Panc1 (cell line): ENCODE results near the gene ATP13A4. TPM values are rescaled to one million over a fixed set of nuclear protein-coding genes. Genes with fewer than 3 reads are reported as not detected.

ENCODE experiments used
- ATAC-seq: fragments of 200-7000 bp; cut with Tn5 transposase; 2 replicates; pipeline ENCODE4 v1.9.1; 2020; ENCODE audit warnings: mild to moderate bottlenecking, moderate library complexity
- BruUV-seq: library from RNA; stranded (reverse); fragments of 400-500 nt; replicated peaks from 2 replicates; lab custom pipeline; 2021; lab: Mats Ljungman, UMichigan
- CTCF ChIA-PET: fragments of 300-600 bp; sonication (Branson Sonifier 250); formaldehyde crosslinking; loops from one replicate; lab custom pipeline; 2022; ENCODE audit warnings: antibody characterized with exemption; lab: Charles Lee
- POLR2A ChIA-PET: fragments of 300-600 bp; sonication (Branson Sonifier 250); formaldehyde crosslinking; loops from one replicate; lab custom pipeline; 2022; ENCODE audit warnings: antibody characterized with exemption; lab: Charles Lee
- DNase-seq: peaks from one replicate; pipeline ENCODE4 v3.0.0-alpha.2; 2010; ENCODE audit warnings: low read depth, low spot score
- H3K27ac ChIP-seq: 2 replicates; pipeline ENCODE4 v1.5.1; 2011; ENCODE audit warnings: mild to moderate bottlenecking, low read length, inconsistent platforms
- H3K27me3 ChIP-seq: fragments of 200-500 bp; sonication (Bioruptor generic); 2 replicates; pipeline ENCODE4 v1.6.0; 2014; ENCODE audit warnings: low read length, inconsistent platforms; ENCODE audit not compliant: control insufficient read depth, insufficient read depth
- H3K36me3 ChIP-seq: fragments of 200-500 bp; sonication (Bioruptor generic); 2 replicates; pipeline ENCODE4 v1.5.1; 2014; ENCODE audit warnings: inconsistent platforms, mild to moderate bottlenecking, low read length, moderate library complexity; ENCODE audit not compliant: control insufficient read depth, insufficient read depth
- H3K4me1 ChIP-seq: 2 replicates; pipeline ENCODE4 v1.5.1; 2011; ENCODE audit warnings: inconsistent platforms, mild to moderate bottlenecking, low read length, moderate library complexity; ENCODE audit not compliant: control insufficient read depth, insufficient read depth
- H3K4me3 ChIP-seq, 2 experiments: 2 replicates each; pipeline ENCODE4 v1.5.1; 2011 to 2012; ENCODE audit warnings: low read depth in 2 of 2, low read length in 2 of 2, mild to moderate bottlenecking in 2 of 2, inconsistent platforms in 1 of 2, moderate library complexity in 1 of 2
- H3K9me3 ChIP-seq: fragments of 200-500 bp; sonication (Bioruptor generic); 2 replicates; pipeline ENCODE4 v1.5.1; 2014; ENCODE audit warnings: low read depth, mild to moderate bottlenecking, inconsistent platforms, low read length, moderate library complexity; ENCODE audit not compliant: control insufficient read depth, insufficient read depth
- CTCF ChIP-seq: fragments of 450-650 bp; IDR thresholded peaks from 2 replicates; pipeline ENCODE4 v1.5.1; 2017; ENCODE audit warnings: mild to moderate bottlenecking
- POLR2AphosphoS5 ChIP-seq: IDR thresholded peaks from 2 replicates; pipeline ENCODE4 v1.6.1; 2012; ENCODE audit warnings: mild to moderate bottlenecking, low read depth, low read length, moderate library complexity
- REST ChIP-seq, 2 experiments: IDR thresholded peaks; 2 replicates each; pipeline ENCODE4 v1.6.1; 2011 to 2012; ENCODE audit warnings: low read depth in 2 of 2, control low read depth in 1 of 2, low read length in 1 of 2, mild to moderate bottlenecking in 1 of 2, moderate library complexity in 1 of 2; ENCODE audit not compliant: insufficient read depth in 1 of 2
- SIN3A ChIP-seq: IDR thresholded peaks from 2 replicates; pipeline ENCODE4 v1.6.1; 2012; ENCODE audit warnings: low read depth, mild to moderate bottlenecking, low read length, moderate library complexity, borderline replicate concordance; ENCODE audit not compliant: insufficient read depth
- TCF7L2 ChIP-seq: IDR thresholded peaks from 2 replicates; pipeline ENCODE4 v1.6.1; 2011; ENCODE audit warnings: mild to moderate bottlenecking, low read depth, low read length, inconsistent platforms
- in situ Hi-C: cut with HindIII; loops from 2 replicates; pipeline ENCODE4 v1.10.0; 2016; ENCODE audit warnings: low sequenced_read_pairs, low pct_unique_long_range_greater_than_20kb
- intact Hi-C: fragments of 100-400 bp; cut with micrococcal nuclease; formaldehyde crosslinking; loops from one replicate; pipeline ENCODE4 v1.10.0; 2022; ENCODE audit not compliant: unreplicated experiment
- total RNA-seq: library from RNA; stranded (reverse); gene quantifications from one replicate; pipeline ENCODE4 v1.2.1, GENCODE V29; 2021; ENCODE audit not compliant: unreplicated experiment

The ATP13A4 gene
- total RNA-seq, 1 experiment from 2014 or later = not detected

GRCh38 chr3:193553586-193553985 lies 1.1 kb downstream of the ATP13A4 start:
- ChIA-PET CTCF (no interaction called here), POLR2A (no interaction called here)
- H3K9me3 ChIP-seq = no peaks in the 10 kb centered on the region
- no peaks in the 10 kb centered on the region for H3K4me1 ChIP-seq
- no peak overlapping the region for H3K27ac ChIP-seq
- intact Hi-C loops = no loop called here
- H3K36me3 ChIP-seq = no peaks in the 10 kb centered on the region
- in situ Hi-C loops = no loop called here
- DNase-seq = no peak
- H3K27me3 ChIP-seq = peaks cover 10% of the 10 kb centered on the region
- no peak overlapping the region for H3K4me3 ChIP-seq
- TF ChIP-seq SIN3A (no peak), REST (IDR thresholded peaks at IDR 0.05; ENCODE audit: insufficient read depth in 1 of 2, low read depth in 2 of 2, low read length in 1 of 2) (no peak), CTCF (no peak), TCF7L2 (no peak), POLR2AphosphoS5 (no peak)
- no peak for ATAC-seq
- BruUV-seq = no TSS peak

- Histone ChIP-seq H3K4me1 (no peaks in the 10 kb centered on the region), H3K4me3 (no peak overlapping the region), H3K27ac (no peak overlapping the region), H3K36me3 (no peaks in the 10 kb centered on the region), H3K27me3 (peaks cover 10% of the 10 kb centered on the region), H3K9me3 (no peaks in the 10 kb centered on the region)
- TF ChIP-seq SIN3A = no peak
- no peak for TF ChIP-seq TCF7L2
- no peak for TF ChIP-seq REST (IDR thresholded peaks at IDR 0.05; ENCODE audit: insufficient read depth in 1 of 2, low read depth in 2 of 2, low read length in 1 of 2)
- no peak for TF ChIP-seq POLR2AphosphoS5
- TF ChIP-seq CTCF = no peak
- in situ Hi-C loops = no loop called here
- intact Hi-C loops = no loop called here
- ChIA-PET CTCF (no interaction called here), POLR2A (no interaction called here)
- no peak for ATAC-seq
- DNase-seq = no peak
- no TSS peak for BruUV-seq
Observed at GRCh38 chr3:193552923-193553322, 1.8 kb downstream of the ATP13A4 start.
